ENCODE data around the gene ECT2L.
"Not testable (repeated sequence)": the region's sequence is repeated elsewhere in the genome, so short reads cannot be mapped to it uniquely, and the experiment has no call there.

The ECT2L gene

DNA sequence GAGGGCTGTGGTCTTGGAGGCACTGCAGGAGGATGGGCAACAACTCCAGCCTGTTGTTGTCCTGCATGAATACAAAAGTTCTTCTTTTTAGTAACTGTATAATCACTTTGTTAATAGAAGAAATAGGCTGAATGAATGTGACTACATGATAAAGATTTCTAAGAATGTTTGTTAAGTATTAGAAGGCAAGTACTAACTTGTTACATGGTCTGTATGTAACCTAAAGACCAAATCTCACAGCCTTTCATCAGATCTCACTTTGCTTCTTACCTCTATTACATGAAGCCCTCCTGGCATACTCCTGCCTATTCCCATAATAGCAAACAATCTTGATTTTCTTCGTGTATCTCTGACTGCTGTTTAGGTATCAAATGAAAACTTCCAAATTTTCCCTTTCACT is 118.8 kb downstream of the ECT2L start:
- TF ChIP-seq, protein P1, sequence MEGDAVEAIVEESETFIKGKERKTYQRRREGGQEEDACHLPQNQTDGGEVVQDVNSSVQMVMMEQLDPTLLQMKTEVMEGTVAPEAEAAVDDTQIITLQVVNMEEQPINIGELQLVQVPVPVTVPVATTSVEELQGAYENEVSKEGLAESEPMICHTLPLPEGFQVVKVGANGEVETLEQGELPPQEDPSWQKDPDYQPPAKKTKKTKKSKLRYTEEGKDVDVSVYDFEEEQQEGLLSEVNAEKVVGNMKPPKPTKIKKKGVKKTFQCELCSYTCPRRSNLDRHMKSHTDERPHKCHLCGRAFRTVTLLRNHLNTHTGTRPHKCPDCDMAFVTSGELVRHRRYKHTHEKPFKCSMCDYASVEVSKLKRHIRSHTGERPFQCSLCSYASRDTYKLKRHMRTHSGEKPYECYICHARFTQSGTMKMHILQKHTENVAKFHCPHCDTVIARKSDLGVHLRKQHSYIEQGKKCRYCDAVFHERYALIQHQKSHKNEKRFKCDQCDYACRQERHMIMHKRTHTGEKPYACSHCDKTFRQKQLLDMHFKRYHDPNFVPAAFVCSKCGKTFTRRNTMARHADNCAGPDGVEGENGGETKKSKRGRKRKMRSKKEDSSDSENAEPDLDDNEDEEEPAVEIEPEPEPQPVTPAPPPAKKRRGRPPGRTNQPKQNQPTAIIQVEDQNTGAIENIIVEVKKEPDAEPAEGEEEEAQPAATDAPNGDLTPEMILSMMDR (conservative IDR thresholded peaks at IDR 0.05) = no peak
- no peak overlapping the region for H3K27ac ChIP-seq

DNA sequence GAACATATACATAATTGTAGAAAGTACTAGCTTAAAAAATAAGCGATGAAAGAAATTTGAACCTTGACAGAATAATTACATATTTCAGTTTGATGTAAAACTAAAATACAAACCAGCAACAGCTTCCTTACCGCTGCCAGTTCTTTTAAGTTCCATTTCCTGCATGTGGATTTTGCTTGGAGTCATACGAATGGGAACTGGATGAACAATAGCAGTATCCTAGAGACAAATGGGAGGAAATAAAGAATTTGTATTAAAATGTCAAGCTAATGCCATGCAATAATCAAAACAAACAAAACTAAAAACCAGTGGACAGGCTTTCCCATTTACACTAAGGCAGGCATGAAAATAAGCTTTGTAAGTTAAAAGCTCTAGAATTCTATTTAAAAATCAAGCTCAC is 125.0 kb downstream of the ECT2L start:
- TF ChIP-seq, protein P1 (conservative IDR thresholded peaks at IDR 0.05) = no peak
- H3K27ac ChIP-seq = no peak overlapping the region

DNA sequence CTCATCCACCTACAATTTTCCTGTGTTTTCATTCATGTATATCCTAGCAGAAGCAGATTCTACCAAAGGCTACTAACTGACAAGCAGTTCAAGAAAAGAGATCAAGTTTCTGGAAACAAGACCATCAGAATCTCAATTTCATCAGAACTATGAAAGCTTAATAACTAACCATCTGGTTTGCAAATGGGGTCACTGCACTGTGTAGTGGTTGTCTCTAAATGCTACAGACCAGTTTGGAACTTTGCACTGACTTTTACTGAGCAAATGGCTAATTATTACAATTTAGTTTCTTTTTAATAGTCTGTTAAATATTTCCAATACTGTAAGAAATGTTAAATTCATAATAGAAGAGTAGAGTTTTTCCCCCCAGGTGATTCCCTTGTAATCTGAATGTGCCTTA is 127.7 kb downstream of the ECT2L start:
- TF ChIP-seq, protein P1 (conservative IDR thresholded peaks at IDR 0.05) = no peak
- no peak overlapping the region for H3K27ac ChIP-seq

DNA sequence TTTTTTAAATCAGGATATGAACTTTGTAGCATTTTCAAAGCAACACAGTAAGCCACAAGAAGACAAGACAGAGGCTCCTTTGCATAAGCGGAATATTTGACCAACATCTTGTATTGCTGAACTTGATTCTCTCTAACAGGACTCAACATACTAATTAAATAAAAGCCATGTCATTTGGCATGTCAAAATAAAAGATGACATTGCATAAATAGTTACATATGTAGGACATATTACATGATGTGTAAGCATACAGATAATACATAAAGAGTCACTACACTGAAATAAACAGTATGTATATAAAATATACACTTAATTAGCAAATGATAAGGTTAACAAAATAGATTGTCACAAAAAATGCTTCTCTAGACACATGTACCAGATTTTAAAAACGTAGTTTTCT is 129.9 kb downstream of the ECT2L start:
- TF ChIP-seq, protein P1 (conservative IDR thresholded peaks at IDR 0.05) = no peak
- no peak overlapping the region for H3K27ac ChIP-seq

DNA sequence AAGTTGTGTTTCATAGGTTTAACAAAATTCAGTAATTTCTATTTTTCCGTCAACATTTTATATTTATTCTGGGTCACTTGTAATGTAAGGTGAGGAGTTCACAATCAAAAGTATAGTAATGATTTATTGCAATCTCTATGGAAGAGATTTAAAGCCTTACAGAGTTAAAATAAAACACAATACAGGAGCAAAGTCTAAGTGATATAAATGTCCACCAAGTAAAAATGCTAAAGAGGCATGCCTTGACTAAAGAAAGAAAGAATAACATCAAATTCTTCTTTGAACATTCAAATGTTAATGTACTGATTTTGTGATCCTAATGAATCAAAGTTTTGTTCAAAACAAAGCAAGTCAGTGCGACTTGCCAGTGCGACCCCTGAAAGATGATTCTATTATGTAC is 130.7 kb downstream of the ECT2L start:
- TF ChIP-seq, protein P1 (conservative IDR thresholded peaks at IDR 0.05) = no peak
- H3K27ac ChIP-seq = no peak overlapping the region

DNA sequence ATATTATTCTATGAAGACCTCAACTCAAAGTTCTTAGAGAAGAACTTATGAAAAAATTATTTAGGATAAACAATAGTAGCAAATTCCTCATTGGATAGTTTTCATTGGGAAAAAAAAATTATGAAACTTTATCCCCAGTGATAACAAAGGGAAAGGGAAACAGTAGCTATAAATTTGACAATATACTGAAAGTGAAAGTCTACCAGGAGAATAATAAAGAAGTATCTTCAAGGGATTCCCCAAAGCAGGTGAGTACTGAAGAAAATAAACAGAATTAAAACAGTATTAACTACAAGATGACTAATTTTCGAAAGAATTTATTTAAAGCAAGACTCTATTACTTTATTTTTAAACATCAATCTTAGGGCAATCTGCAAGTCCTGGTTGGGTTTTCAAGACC is 135.8 kb downstream of the ECT2L start:
- TF ChIP-seq, protein P1 (conservative IDR thresholded peaks at IDR 0.05) = no peak
- no peak overlapping the region for H3K27ac ChIP-seq

DNA sequence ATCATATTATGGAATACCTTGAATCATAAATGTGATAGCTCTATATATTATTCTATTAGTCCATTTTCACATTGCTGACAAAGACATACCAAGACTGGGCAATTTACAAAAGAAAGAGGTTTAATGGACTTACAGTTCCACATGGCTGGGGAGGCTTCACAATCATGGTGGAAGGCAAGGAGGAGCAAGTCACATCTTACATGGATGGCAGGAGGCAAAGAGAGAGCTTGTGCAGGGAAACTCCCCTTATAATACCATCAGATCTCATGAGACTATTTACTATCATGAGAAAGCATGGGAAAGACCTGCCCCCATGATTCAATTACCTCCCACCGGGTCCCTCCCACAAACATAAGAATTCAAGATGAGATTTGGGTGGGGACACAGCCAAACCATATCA is 141.0 kb downstream of the ECT2L start:
- H3K27ac ChIP-seq = not testable (repeated sequence)

DNA sequence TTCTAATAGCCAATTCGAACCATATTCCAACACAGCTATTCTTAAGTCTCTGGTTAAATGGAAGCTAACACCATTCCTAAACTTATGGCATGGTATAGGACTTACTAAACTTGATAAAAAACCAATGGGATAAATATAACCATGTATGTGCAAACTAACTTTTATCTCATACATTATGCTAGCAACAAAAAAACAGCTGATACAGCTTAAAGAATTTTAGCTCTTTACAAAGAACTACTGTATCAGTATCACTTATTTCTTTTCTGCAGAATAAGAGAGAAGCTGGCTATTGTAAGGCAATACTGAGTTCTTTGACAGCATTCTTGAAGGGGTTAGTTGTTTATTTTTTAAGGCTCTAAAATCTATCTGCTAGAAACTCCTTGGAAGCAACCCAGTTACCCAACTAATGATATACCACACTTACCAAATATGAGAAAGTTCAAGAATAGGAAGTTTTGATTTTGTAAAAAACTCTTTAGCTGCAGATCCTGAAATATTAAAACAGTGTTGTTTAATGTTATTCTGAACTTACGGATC is 147.3 kb downstream of the ECT2L start:
- TF ChIP-seq, protein P1 (conservative IDR thresholded peaks at IDR 0.05) = no peak
- H3K27ac ChIP-seq = no peak overlapping the region

All from VCaP (cell line).